ENCODE data around the gene SKOR2. TPM values are rescaled to one million over a fixed set of nuclear protein-coding genes. Genes with fewer than 3 reads are reported as not detected.
"Not testable (repeated sequence)": the region's sequence is repeated elsewhere in the genome, so short reads cannot be mapped to it uniquely, and the experiment has no call there.

Gene SKOR2
- polyA plus RNA-seq, 3 donors: not detected

GRCh38 chr18:47226660-47227059 is 24.8 kb downstream of the SKOR2 start:
- no peak for DNase-seq (ENCODE audit: extremely low read depth in 1 of 11, low read depth in 9 of 11, low spot score in 4 of 11)

- peak; percentile 11 to 45 (median 23) for DNase-seq (ENCODE audit: extremely low read depth in 1 of 11, low read depth in 9 of 11, low spot score in 4 of 11)
Observed at GRCh38 chr18:47215554-47216138, 35.8 kb downstream of the SKOR2 start.

DNA sequence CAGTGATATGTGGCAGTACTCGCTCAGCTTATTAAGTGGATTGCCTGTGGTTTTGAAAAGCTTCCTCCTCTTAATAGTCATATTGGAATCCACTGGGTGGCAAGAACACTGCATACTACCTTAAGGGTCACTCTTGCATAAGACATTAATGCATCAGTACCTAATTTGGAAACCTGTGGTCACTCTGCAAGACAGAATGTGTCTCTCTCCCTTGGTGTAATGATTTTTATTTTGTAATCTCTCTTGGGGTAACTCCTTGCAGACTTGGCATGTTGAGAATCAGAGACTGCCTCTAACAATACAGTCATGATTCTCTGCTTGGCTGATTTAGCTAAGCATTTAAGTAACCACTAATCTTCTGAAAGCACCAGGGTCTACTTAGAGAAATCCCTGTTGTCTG is 42.3 kb downstream of the SKOR2 start:
- no peak for DNase-seq (ENCODE audit: extremely low read depth in 1 of 11, low read depth in 9 of 11, low spot score in 4 of 11)

- DNase-seq (ENCODE audit: extremely low read depth in 1 of 11, low read depth in 9 of 11, low spot score in 4 of 11): no peak
Observed at GRCh38 chr18:47206945-47207637, 44.4 kb downstream of the SKOR2 start.

DNA sequence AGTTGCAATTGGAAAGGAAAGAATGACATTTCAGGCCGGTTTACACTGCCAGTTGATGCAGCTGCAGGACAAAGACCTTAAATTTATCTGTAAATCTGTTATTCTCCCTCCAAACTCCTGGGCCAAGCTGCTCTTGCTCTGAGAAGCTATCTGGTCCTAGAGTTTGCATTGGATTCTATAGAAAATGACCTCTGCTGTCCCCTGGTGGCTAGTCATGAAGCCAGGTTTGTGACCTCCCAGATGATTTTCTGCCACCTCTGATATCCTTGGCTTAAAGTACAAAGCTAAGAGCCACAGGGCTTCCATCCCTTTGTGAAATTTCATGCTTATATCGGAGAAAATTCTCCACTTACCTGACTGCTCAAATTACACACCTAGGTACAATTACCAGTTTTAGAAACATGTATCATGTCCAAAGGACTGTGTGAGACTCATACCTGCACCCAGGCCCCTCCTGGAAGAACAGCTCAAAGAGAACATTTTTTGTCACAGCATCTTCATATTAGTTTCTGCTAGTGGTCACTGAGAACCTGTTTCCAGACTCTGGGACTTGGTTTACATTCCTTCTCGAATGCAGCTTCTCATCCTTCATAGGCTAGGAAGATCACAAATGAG is 46.4 kb downstream of the SKOR2 start:
- DNase-seq (ENCODE audit: extremely low read depth in 1 of 11, low read depth in 9 of 11, low spot score in 4 of 11): peak in 8 of 11 donors; percentile 6 to 32 (median 12)

- no peak for DNase-seq (ENCODE audit: extremely low read depth in 1 of 11, low read depth in 9 of 11, low spot score in 4 of 11)
Observed at GRCh38 chr18:47203626-47204464, 47.6 kb downstream of the SKOR2 start.

- DNase-seq (ENCODE audit: extremely low read depth in 1 of 11, low read depth in 9 of 11, low spot score in 4 of 11): not testable (repeated sequence)
Observed at GRCh38 chr18:47195961-47196360, 55.5 kb downstream of the SKOR2 start.

- DNase-seq (ENCODE audit: extremely low read depth in 1 of 11, low read depth in 9 of 11, low spot score in 4 of 11): no peak
Observed at GRCh38 chr18:47191961-47192360, 59.5 kb downstream of the SKOR2 start.

DNA sequence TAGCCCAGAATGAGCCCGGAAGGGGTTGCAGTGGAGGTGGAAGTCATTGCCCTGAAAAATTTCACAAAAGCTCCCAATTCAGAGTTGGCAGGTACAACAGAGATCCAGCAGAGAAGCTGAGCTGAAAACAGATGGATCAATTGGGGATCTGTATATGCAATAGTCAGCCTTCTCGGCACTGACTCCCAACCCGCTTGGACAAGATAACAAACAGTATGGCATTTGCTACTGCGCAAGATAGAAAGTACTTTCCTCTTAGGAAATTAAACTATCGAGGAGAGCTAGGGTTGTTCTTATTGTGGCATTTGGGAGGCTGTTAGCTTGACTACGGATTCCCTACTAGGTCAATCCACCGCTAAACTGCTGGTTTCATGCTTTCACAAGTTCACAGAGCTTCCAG is 63.7 kb downstream of the SKOR2 start:
- DNase-seq (ENCODE audit: extremely low read depth in 1 of 11, low read depth in 9 of 11, low spot score in 4 of 11): no peak

DNA sequence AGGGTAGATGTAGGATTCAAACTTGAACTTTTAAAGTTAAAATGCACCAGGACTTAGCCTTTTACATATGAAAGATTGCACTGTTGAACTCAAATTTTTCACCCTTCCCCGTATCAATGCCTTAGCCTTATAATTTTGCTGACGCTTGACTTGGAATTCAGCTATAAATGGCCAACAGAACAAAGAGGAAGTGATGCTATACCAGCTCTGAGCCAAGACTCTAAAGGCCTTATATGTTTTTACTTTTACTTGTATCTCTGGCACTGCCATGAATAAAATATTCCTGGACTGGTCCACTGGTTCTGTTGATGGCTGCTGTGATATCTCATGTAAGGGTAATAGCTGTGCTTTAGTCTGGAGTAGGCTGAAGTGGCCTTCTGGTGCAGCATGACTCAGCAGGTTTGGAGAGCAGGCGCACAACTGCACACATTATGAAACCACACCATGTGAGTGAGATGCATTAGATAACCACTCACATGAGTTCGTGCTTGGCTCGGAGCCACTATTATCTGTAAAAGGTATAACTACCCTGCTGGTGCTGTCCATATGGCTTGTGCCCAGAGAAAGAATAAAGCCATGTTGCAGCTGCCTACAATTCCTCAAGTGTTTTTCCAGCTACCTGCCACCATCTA is 66.9 kb downstream of the SKOR2 start:
- peak in 1 of 11 donors; percentile 7 for DNase-seq (ENCODE audit: extremely low read depth in 1 of 11, low read depth in 9 of 11, low spot score in 4 of 11)

GRCh38 chr18:47182156-47182555 is 69.3 kb downstream of the SKOR2 start:
- not testable (repeated sequence) for DNase-seq (ENCODE audit: extremely low read depth in 1 of 11, low read depth in 9 of 11, low spot score in 4 of 11)

DNA sequence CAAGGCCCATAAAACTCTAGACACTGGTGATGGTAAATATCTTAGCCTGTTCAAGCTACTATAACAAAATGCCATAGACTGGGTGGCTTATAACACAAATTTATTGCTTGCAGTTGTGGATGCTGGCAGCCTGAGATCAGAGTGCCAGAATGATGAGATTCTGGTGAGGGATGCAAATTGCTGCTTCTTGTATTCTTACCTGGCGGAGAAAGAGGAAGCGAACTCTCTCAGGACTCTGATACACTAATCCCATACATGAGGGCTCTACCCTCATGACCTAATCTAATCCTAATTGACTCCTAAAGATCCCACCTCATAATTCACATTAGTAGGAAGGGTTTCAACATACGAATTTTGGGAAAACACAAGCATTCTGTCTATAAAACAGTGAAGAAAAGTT is 70.7 kb downstream of the SKOR2 start:
- no peak for DNase-seq (ENCODE audit: extremely low read depth in 1 of 11, low read depth in 9 of 11, low spot score in 4 of 11)

DNA sequence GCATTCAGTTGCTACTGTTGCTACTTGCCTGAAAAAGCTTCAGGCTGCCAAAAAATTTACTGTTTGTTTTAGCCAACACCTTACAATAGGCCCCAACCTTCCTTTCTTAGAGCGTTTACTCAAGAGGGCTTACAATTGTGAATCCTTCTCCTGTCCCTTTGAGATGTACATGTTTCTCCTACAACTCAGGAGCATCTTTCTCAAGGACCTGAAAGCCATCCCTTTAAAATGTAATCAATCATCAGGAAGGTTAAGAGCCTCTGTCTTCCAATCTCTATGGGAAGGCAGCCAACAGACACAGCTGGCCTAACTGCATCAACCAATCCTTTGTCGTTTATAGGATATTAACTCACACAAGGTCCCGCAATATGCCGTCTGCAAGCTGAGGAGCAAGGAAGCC is 71.9 kb downstream of the SKOR2 start:
- DNase-seq (ENCODE audit: extremely low read depth in 1 of 11, low read depth in 9 of 11, low spot score in 4 of 11): no peak

GRCh38 chr18:47175898-47176575 is 75.4 kb downstream of the SKOR2 start, which contains the start of gene IER3IP1:
Gene IER3IP1, minus strand, starts transcription at chr18:47176364. Its CDS starts 87 bp downstream, at chr18:47176277.
- DNase-seq (ENCODE audit: extremely low read depth in 1 of 11, low read depth in 9 of 11, low spot score in 4 of 11): peak; percentile 65 to 89 (median 81)

DNA sequence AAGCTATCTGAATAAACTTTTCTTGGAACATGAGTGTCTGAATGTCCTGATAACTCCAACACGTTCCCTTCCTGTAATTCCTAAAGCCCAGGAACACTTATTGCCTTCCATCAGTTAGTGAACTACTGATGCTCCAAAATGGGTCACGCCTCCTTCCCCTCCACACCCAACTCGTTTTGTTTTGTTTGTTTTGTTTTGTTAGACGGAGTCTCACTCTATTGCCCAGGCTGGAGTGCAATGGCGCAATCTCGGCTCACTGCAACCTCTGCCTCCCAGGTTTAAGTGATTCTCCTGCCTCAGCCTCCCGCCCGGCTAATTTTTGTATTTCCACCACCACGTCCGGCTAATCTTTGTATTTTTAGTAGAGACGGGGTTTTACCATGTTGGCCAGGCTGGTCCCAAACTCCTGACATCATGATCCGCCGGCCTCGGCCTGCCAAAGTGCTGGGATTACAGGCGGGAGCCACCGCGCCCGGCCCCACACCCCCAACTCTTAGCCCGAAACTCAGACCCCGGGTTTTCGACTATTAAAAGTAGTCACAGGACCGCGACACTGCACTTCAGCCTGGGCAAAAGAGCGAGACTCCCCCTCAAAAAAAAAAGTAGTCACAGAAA is 76.1 kb downstream of the SKOR2 start:
- DNase-seq (ENCODE audit: extremely low read depth in 1 of 11, low read depth in 9 of 11, low spot score in 4 of 11): no peak

DNA sequence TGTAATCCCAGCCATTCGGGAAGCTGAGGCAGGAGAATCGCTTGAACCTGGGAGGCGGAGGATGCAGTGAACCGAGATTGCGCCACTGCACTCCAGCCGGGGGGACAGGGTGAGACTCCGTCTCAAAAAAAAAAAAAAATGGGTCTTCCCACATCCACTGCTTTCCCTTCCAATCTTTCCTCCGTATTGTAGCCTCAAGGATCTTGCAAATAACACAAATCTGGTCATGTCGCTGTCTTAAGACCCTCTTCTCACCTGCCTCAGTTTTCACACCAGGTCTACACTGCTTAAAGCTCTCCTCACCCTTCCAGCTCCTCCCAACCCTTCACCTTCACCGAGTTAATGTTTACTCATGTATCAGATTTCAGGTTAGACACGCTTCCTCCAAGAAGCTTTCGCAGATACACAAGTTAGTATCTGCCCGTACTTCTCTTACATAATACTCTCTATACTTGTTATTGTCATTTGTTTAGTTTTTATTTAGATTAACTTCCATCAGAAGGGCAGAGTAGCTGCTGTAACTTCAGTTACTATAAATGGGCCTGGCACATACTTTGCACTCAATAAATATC is 76.8 kb downstream of the SKOR2 start:
- DNase-seq (ENCODE audit: extremely low read depth in 1 of 11, low read depth in 9 of 11, low spot score in 4 of 11): peak in 2 of 11 donors; percentile 28 to 38

DNA sequence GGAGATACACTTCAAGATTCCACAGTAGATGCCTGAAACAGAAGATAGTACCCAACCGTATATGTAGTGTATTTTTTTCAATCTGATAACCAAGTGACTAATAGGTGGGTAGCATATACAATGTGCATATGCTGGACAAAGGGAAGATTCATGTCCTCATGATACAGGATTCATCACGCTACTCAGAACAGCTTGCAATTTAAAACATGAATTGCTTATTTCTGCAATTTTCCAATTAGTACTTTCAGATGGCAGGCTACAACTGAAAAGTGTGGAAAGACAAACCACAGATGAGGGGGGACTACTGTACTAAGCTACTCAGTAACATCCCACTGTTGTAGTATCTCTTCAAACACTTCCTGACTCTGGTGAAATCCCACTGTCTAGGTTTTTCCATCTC is 79.0 kb downstream of the SKOR2 start:
- no peak for DNase-seq (ENCODE audit: extremely low read depth in 1 of 11, low read depth in 9 of 11, low spot score in 4 of 11)

DNA sequence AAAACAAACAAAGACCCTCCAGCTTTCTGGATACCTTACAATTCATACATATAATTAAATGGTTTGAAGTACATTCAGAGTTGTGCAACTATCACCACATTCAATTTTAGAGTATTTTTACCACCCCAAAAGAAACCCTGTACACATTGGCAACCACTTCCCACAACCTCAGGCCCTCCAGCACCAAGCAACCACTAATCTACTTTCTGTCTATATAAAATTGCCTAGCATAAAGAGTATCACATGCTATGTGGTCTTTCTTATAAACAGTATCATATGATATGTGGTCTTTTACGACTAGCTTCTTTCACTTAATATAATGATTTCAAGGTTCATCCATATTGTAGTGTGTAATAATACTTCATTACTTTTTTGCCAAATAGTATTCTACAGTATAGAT is 82.5 kb downstream of the SKOR2 start:
- no peak for DNase-seq (ENCODE audit: extremely low read depth in 1 of 11, low read depth in 9 of 11, low spot score in 4 of 11)
